PFSK-1 (cell line): ENCODE results near the gene NAV2.

Source experiments
- FOXP2 ChIP-seq: optimal IDR thresholded peaks from 2 replicates; pipeline ENCODE3; 2011; ENCODE audit warnings: borderline replicate concordance, control low read depth, inconsistent platforms; ENCODE audit not compliant: insufficient read depth; ENCODE audit errors: extremely low read length, extremely low read depth
- POLR2AphosphoS5 ChIP-seq: IDR thresholded peaks from 2 replicates; pipeline ENCODE4 v1.6.1; 2012; ENCODE audit warnings: low read depth, mild to moderate bottlenecking, control low read depth, low read length, moderate library complexity
- SIN3A ChIP-seq: IDR thresholded peaks from 2 replicates; pipeline ENCODE4 v1.6.1; 2012; ENCODE audit warnings: mild to moderate bottlenecking, low read length, moderate library complexity, borderline replicate concordance; ENCODE audit not compliant: insufficient read depth
- TAF1 ChIP-seq: IDR thresholded peaks from 2 replicates; pipeline ENCODE4 v1.6.1; 2012; ENCODE audit warnings: low read length, control low read depth, borderline replicate concordance; ENCODE audit not compliant: insufficient read depth
- TF ChIP-seq, protein P1 (sequence below), 2 experiments: IDR thresholded peaks; 2 replicates each; pipeline versions ENCODE4 v1.6.1 to v1.8.0; 2011 to 2012; ENCODE audit warnings: low read depth in 2 of 2, low read length in 2 of 2, control low read depth in 1 of 2, inconsistent platforms in 1 of 2, mild to moderate bottlenecking in 1 of 2, moderate library complexity in 1 of 2; ENCODE audit not compliant: insufficient read depth in 1 of 2

- TF ChIP-seq POLR2AphosphoS5 (no peak), SIN3A (no peak), FOXP2 (no peak), TAF1 (no peak)
- TF ChIP-seq, protein P1, sequence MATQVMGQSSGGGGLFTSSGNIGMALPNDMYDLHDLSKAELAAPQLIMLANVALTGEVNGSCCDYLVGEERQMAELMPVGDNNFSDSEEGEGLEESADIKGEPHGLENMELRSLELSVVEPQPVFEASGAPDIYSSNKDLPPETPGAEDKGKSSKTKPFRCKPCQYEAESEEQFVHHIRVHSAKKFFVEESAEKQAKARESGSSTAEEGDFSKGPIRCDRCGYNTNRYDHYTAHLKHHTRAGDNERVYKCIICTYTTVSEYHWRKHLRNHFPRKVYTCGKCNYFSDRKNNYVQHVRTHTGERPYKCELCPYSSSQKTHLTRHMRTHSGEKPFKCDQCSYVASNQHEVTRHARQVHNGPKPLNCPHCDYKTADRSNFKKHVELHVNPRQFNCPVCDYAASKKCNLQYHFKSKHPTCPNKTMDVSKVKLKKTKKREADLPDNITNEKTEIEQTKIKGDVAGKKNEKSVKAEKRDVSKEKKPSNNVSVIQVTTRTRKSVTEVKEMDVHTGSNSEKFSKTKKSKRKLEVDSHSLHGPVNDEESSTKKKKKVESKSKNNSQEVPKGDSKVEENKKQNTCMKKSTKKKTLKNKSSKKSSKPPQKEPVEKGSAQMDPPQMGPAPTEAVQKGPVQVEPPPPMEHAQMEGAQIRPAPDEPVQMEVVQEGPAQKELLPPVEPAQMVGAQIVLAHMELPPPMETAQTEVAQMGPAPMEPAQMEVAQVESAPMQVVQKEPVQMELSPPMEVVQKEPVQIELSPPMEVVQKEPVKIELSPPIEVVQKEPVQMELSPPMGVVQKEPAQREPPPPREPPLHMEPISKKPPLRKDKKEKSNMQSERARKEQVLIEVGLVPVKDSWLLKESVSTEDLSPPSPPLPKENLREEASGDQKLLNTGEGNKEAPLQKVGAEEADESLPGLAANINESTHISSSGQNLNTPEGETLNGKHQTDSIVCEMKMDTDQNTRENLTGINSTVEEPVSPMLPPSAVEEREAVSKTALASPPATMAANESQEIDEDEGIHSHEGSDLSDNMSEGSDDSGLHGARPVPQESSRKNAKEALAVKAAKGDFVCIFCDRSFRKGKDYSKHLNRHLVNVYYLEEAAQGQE (IDR thresholded peaks at IDR 0.05; ENCODE audit: insufficient read depth in 1 of 2, low read depth in 2 of 2, low read length in 2 of 2) = peak; percentile 92 to 95
These were observed 446.1 kb downstream of the NAV2 start for GRCh38 chr11:20158597-20159257.
